ENCODE results near the gene ZNF618.

The ZNF618 gene

DNA sequence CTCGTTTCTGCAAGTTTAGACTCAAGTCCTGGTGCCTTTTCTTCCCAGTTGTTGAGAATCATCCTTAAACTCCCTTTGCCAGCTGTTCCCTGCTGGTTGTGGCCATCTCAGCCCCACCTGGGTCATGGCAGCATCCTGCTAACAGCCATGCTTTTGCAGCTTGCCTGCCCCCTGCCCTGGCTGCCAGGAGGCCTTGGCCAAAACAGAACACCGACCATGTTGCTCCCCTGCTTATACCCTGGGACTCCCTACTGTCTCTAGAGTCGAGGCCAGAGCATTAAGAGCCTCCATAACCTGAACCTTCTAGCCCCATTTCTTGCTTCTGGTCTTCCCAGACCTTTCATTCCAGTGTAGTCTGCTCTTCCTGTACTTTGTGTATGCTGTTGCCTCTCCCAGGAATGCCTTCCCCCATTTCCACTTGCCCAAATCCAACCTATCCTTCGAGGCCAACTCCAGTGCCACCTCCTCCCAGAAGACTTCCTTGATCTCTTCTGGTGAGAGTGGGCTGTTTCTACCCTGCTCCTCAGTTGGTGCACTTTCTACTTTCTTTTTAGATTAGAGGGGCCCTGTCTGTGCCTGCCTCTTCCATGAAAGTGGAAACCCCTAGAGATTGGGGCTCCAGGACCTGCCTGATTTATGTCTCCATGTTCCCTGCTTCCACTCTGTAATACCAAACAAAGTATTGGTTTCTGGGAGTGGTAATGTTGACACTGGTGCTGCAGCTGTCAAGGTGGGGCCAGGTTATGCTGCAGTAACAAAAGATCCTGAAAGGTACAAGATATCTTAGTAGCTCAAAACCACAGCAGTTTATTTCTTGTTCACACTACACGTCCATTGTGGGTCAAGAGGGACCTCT lies 113.8 kb downstream of the ZNF618 start:
- Histone ChIP-seq H3K36me3 (ENCODE audit: control insufficient read depth, insufficient read depth, low read length) (no peaks in the 10 kb centered on the region), H3K4me3 (ENCODE audit: insufficient read depth, low read depth, low read length, poor library complexity, severe bottlenecking) (no peak overlapping the region), H3K9me3 (ENCODE audit: control insufficient read depth, low read length) (no peaks in the 10 kb centered on the region), H3K27ac (ENCODE audit: insufficient read depth, low read length, poor library complexity, severe bottlenecking) (no peak overlapping the region), H3K27me3 (replicated peaks; ENCODE audit: control insufficient read depth, insufficient read depth, low read length, poor library complexity, severe bottlenecking) (no peaks in the 10 kb centered on the region), H3K4me1 (ENCODE audit: control insufficient read depth, insufficient read depth, low read length, poor library complexity, severe bottlenecking) (no peaks in the 10 kb centered on the region)
- no peak for DNase-seq

DNA sequence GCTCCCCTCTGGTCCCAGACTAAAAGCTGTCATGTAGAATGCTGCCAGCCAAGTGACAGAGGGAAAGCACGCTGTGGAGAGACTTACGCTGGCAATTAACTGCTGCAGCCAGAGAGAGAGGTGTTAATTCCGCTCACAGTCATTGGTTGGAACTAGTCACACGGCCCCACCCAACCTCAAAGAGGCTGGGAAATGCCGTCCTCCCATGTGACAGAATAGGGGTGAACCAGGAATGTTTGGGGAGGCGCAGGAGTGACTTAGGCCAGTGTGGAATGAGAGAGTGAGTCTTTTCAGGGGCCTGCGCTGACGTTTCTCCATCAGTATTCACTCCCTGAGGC lies 114.4 kb downstream of the ZNF618 start:
- no peak overlapping the region for H3K4me3 ChIP-seq (ENCODE audit: insufficient read depth, low read depth, low read length, poor library complexity, severe bottlenecking)
- H3K4me1 ChIP-seq (ENCODE audit: control insufficient read depth, insufficient read depth, low read length, poor library complexity, severe bottlenecking), result no peaks in the 10 kb centered on the region
- no peak for DNase-seq
- no peaks in the 10 kb centered on the region for H3K36me3 ChIP-seq (ENCODE audit: control insufficient read depth, insufficient read depth, low read length)
- H3K27ac ChIP-seq (ENCODE audit: insufficient read depth, low read length, poor library complexity, severe bottlenecking), result no peak overlapping the region
- no peaks in the 10 kb centered on the region for H3K27me3 ChIP-seq (replicated peaks; ENCODE audit: control insufficient read depth, insufficient read depth, low read length, poor library complexity, severe bottlenecking)
- no peaks in the 10 kb centered on the region for H3K9me3 ChIP-seq (ENCODE audit: control insufficient read depth, low read length)

DNA sequence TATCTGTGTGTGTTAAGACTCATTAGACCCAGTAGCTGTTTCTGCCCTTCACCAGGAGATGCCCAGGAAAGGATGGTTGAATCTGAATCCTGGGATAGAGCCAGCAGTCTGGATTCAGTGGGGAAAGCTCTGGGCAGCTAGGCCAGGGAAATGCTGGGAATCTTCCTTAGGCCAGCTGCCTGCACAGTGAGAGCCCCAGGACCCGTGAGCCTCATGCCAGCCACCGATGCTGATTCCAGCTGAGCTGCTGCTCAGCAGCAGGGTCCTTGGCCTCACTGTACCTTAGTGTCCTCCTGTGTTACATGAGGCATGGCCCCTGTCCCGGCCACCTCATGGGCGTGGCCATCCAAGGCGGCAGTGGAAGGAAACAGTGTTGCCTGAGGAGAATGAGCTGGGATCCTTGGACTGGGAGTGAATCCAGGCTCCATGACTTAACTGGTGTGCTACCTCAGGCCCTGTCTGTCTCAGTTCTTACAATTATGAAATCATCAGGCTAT lies 114.9 kb downstream of the ZNF618 start:
- Histone ChIP-seq H3K9me3 (ENCODE audit: control insufficient read depth, low read length) (no peaks in the 10 kb centered on the region), H3K4me3 (ENCODE audit: insufficient read depth, low read depth, low read length, poor library complexity, severe bottlenecking) (no peak overlapping the region), H3K36me3 (ENCODE audit: control insufficient read depth, insufficient read depth, low read length) (no peaks in the 10 kb centered on the region), H3K27me3 (replicated peaks; ENCODE audit: control insufficient read depth, insufficient read depth, low read length, poor library complexity, severe bottlenecking) (no peaks in the 10 kb centered on the region), H3K27ac (ENCODE audit: insufficient read depth, low read length, poor library complexity, severe bottlenecking) (no peak overlapping the region), H3K4me1 (ENCODE audit: control insufficient read depth, insufficient read depth, low read length, poor library complexity, severe bottlenecking) (no peaks in the 10 kb centered on the region)
- no peak for DNase-seq

DNA sequence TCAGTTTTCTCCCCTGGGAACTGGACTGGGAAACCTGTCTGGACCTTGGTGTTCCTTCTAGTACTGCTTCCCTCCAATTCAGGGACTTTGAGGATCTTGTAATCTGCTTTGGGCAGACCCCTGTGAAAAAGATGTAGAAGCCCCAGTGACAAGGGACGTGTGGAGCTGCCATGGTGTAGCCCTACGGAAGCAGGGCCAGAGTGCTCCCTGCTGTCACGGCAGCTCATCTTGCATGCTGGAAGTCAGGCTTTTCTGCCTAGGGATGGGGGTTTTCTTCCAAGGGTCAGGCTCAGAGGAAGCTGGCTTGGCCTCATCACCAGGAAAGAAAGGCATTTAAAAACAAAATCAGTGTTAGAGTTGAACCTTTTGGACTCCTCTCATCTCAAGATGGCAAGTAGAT lies 115.6 kb downstream of the ZNF618 start:
- Histone ChIP-seq H3K4me3 (ENCODE audit: insufficient read depth, low read depth, low read length, poor library complexity, severe bottlenecking) (no peak overlapping the region), H3K4me1 (ENCODE audit: control insufficient read depth, insufficient read depth, low read length, poor library complexity, severe bottlenecking) (no peaks in the 10 kb centered on the region), H3K9me3 (ENCODE audit: control insufficient read depth, low read length) (no peaks in the 10 kb centered on the region), H3K27me3 (replicated peaks; ENCODE audit: control insufficient read depth, insufficient read depth, low read length, poor library complexity, severe bottlenecking) (no peaks in the 10 kb centered on the region), H3K36me3 (ENCODE audit: control insufficient read depth, insufficient read depth, low read length) (no peaks in the 10 kb centered on the region), H3K27ac (ENCODE audit: insufficient read depth, low read length, poor library complexity, severe bottlenecking) (no peak overlapping the region)
- no peak for DNase-seq

DNA sequence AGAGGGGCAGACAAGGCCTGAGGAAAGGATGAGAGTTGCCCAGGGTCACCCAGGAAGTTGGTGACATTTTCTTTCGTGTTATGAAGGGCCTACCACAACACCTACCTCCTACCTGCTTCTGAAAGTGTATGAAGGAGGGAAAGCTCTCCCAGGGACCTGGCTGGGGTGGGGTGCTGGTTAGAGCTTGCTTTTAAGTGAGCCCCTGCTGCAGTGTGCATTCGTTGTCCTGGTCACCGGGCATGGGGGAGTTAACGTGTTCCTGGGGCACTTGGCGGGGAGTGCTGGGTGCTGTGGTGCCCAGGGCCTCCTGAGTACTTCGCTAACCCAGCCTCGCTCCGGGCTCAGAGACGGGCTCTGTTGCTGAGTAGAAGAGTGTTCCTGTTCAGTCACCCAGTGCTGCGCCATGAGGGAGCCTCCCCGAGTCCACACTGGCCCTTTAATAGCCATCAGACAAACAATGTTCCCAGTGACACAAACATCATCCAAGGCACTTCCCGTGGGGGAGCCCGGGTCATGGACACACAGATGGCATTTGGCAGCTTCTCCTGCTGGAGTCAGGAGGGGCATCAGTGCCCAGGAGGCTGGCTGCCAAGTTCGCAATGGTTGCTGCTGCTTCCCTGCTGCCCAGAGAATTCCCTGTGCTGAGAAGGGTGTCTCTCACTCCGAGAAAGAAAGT lies 116.3 kb downstream of the ZNF618 start:
- no peak overlapping the region for H3K4me3 ChIP-seq (ENCODE audit: insufficient read depth, low read depth, low read length, poor library complexity, severe bottlenecking)
- no peaks in the 10 kb centered on the region for H3K4me1 ChIP-seq (ENCODE audit: control insufficient read depth, insufficient read depth, low read length, poor library complexity, severe bottlenecking)
- DNase-seq, result no peak
- H3K27ac ChIP-seq (ENCODE audit: insufficient read depth, low read length, poor library complexity, severe bottlenecking), result no peak overlapping the region
- H3K9me3 ChIP-seq (ENCODE audit: control insufficient read depth, low read length), result no peaks in the 10 kb centered on the region
- H3K27me3 ChIP-seq (replicated peaks; ENCODE audit: control insufficient read depth, insufficient read depth, low read length, poor library complexity, severe bottlenecking), result no peaks in the 10 kb centered on the region
- H3K36me3 ChIP-seq (ENCODE audit: control insufficient read depth, insufficient read depth, low read length), result no peaks in the 10 kb centered on the region

DNA sequence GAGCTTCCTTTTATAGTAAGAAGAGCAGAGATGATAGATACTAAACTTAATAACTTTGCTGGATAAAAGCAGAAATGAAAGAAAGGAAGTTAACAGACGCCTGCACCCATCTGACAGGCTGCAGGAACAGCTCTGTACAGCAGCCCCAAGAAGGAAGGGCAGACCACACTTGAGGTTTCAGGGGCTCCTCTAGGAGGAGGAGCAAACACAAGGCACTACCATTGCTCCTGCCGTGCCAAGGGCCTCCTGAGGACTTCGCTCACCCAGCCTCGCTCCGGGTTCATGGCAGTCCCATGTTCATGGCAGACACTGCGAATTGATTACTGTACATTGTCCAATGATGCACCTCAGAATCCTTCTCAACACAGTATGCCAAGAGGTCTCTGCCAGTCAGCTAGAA lies 116.9 kb downstream of the ZNF618 start:
- Histone ChIP-seq H3K27me3 (replicated peaks; ENCODE audit: control insufficient read depth, insufficient read depth, low read length, poor library complexity, severe bottlenecking) (no peaks in the 10 kb centered on the region), H3K36me3 (ENCODE audit: control insufficient read depth, insufficient read depth, low read length) (no peaks in the 10 kb centered on the region), H3K4me1 (ENCODE audit: control insufficient read depth, insufficient read depth, low read length, poor library complexity, severe bottlenecking) (no peaks in the 10 kb centered on the region), H3K27ac (ENCODE audit: insufficient read depth, low read length, poor library complexity, severe bottlenecking) (no peak overlapping the region), H3K9me3 (ENCODE audit: control insufficient read depth, low read length) (no peaks in the 10 kb centered on the region), H3K4me3 (ENCODE audit: insufficient read depth, low read depth, low read length, poor library complexity, severe bottlenecking) (no peak overlapping the region)
- DNase-seq, result no peak

DNA sequence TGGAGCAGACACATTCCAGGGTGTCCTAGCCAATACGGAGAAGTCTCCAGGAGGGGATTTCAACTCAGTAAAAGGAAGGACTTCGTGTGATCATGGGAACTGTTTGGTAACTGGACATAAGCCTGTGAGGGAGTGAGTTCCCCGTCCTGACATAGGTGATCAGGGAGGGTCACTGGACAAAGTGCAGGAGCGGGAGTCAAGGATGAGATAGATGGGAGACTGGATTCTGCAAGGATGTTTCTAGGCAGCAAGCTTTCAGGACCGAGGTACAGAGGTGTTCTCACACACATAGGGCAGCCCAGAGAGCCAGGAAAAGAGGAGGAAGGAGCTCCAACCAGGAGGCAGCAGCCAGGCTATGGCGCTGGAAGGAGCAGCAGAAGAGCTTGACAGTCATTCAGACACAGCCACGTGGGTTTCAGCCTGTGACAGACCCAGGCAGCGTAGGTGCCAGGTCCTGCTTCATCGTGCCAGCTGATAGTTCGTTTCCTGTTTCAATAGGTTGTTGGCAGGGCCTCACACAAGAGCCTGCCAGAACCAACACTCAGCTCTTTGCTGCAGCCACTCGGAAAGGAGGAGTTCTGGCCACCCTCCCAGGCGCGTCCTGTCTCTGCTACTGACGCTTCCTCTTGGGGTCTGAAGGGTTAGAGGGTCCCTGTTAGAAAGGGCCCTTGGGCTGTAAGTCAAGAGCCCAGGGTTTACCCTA lies 117.9 kb downstream of the ZNF618 start:
- no peak overlapping the region for H3K27ac ChIP-seq (ENCODE audit: insufficient read depth, low read length, poor library complexity, severe bottlenecking)
- DNase-seq, result no peak

DNA sequence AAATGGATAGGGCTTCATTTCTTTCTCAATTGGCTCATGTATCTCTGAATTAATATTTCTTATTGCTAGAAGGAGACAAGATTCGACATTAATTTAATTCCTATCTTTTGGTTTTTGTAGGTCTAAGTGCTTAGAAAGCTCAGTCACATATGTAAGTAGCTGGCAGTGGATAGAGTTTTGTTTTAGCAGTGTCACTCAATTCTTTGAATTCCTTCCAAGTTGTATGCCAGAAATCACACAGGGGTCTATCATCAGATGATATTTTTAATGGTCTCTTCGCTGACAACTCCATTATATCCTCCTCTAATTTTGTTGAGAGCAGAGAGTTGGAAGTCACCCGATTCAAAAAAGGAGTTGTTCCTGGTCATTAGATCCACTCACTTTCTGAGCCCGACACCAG lies 119.3 kb downstream of the ZNF618 start:
- H3K4me1 ChIP-seq (ENCODE audit: control insufficient read depth, insufficient read depth, low read length, poor library complexity, severe bottlenecking), result no peaks in the 10 kb centered on the region
- DNase-seq, result no peak
- H3K4me3 ChIP-seq (ENCODE audit: insufficient read depth, low read depth, low read length, poor library complexity, severe bottlenecking), result no peak overlapping the region
- H3K27ac ChIP-seq (ENCODE audit: insufficient read depth, low read length, poor library complexity, severe bottlenecking), result no peak overlapping the region
- H3K27me3 ChIP-seq (replicated peaks; ENCODE audit: control insufficient read depth, insufficient read depth, low read length, poor library complexity, severe bottlenecking), result no peaks in the 10 kb centered on the region
- no peaks in the 10 kb centered on the region for H3K36me3 ChIP-seq (ENCODE audit: control insufficient read depth, insufficient read depth, low read length)
- H3K9me3 ChIP-seq (ENCODE audit: control insufficient read depth, low read length), result no peaks in the 10 kb centered on the region

More for the DNA sequence above, 117.9 kb downstream of the ZNF618 start:
- Histone ChIP-seq H3K36me3 (ENCODE audit: control insufficient read depth, insufficient read depth, low read length) (no peaks in the 10 kb centered on the region), H3K4me1 (ENCODE audit: control insufficient read depth, insufficient read depth, low read length, poor library complexity, severe bottlenecking) (no peaks in the 10 kb centered on the region), H3K27me3 (replicated peaks; ENCODE audit: control insufficient read depth, insufficient read depth, low read length, poor library complexity, severe bottlenecking) (no peaks in the 10 kb centered on the region), H3K4me3 (ENCODE audit: insufficient read depth, low read depth, low read length, poor library complexity, severe bottlenecking) (no peak overlapping the region), H3K9me3 (ENCODE audit: control insufficient read depth, low read length) (no peaks in the 10 kb centered on the region)

DNA sequence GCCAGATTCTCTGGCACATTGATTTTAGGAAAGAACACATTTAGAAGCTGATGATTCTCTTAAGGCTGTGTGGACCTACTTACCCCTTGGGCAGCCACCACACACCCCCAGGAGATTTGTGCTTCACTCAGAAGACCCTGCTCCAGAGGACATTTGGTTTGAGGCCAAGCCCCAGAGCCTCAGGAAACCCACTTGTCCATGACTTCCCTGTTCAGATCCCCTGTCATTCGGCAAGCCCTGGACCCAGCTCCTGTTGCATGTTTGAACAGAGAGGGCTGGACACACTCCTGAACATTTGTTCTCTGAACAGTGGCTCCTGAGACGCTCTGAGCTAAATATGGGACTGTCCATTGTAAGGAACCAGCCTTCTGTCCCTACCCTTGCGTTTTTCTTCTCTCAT lies 119.9 kb downstream of the ZNF618 start:
- DNase-seq, result no peak

DNA sequence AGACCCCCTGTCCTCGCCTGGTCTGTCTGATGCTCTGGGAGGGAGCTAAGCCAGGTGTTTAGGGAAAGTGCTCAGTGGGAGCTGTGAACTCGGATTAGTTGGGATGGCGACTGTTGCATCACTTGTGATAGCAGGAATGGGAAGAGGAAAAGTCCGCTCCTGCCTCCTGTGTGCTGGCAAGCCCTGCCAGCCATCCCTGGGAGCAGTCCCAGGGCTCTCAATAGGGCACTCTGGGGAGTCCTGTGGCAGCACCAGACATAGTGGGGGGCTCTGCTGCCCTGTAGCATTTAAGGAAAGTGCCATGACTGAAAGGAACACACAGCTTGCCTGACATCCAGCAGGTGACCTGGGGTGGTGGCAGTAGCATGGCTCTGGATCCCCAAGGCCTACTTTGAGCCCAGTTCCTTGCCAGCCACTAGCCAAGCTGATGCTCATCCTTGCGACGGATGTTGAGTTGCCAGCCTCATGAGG lies 120.5 kb downstream of the ZNF618 start:
- Histone ChIP-seq H3K27me3 (replicated peaks; ENCODE audit: control insufficient read depth, insufficient read depth, low read length, poor library complexity, severe bottlenecking) (no peaks in the 10 kb centered on the region), H3K27ac (ENCODE audit: insufficient read depth, low read length, poor library complexity, severe bottlenecking) (no peak overlapping the region), H3K9me3 (ENCODE audit: control insufficient read depth, low read length) (no peaks in the 10 kb centered on the region), H3K4me3 (ENCODE audit: insufficient read depth, low read depth, low read length, poor library complexity, severe bottlenecking) (no peak overlapping the region), H3K4me1 (ENCODE audit: control insufficient read depth, insufficient read depth, low read length, poor library complexity, severe bottlenecking) (no peaks in the 10 kb centered on the region), H3K36me3 (ENCODE audit: control insufficient read depth, insufficient read depth, low read length) (no peaks in the 10 kb centered on the region)
- DNase-seq, result no peak

More for the DNA sequence above, 119.9 kb downstream of the ZNF618 start:
- H3K27me3 ChIP-seq (replicated peaks; ENCODE audit: control insufficient read depth, insufficient read depth, low read length, poor library complexity, severe bottlenecking), result no peaks in the 10 kb centered on the region
- no peaks in the 10 kb centered on the region for H3K36me3 ChIP-seq (ENCODE audit: control insufficient read depth, insufficient read depth, low read length)
- H3K4me3 ChIP-seq (ENCODE audit: insufficient read depth, low read depth, low read length, poor library complexity, severe bottlenecking), result no peak overlapping the region
- no peak overlapping the region for H3K27ac ChIP-seq (ENCODE audit: insufficient read depth, low read length, poor library complexity, severe bottlenecking)
- H3K4me1 ChIP-seq (ENCODE audit: control insufficient read depth, insufficient read depth, low read length, poor library complexity, severe bottlenecking), result no peaks in the 10 kb centered on the region
- no peaks in the 10 kb centered on the region for H3K9me3 ChIP-seq (ENCODE audit: control insufficient read depth, low read length)

All from effector memory CD4-positive, alpha-beta T cell (primary cell).